LNCaP clone FGC (cell line): ENCODE data around the gene RXFP3.

Experiments used
- DNase-seq: peaks from one replicate; pipeline ENCODE4 v3.0.0-alpha.2; 2011; ENCODE audit warnings: low read depth
- H3K4me3 ChIP-seq: 2 replicates; pipeline ENCODE4 v1.5.1; 2011; ENCODE audit warnings: mild to moderate bottlenecking, low read depth, low read length, control low read depth
- TF ChIP-seq, protein P1 (sequence below): IDR thresholded peaks from 2 replicates; pipeline ENCODE4 v1.5.1; 2012; ENCODE audit warnings: mild to moderate bottlenecking; ENCODE audit not compliant: control insufficient read depth, insufficient read depth; ENCODE audit errors: extremely low read depth

Gene RXFP3

DNA sequence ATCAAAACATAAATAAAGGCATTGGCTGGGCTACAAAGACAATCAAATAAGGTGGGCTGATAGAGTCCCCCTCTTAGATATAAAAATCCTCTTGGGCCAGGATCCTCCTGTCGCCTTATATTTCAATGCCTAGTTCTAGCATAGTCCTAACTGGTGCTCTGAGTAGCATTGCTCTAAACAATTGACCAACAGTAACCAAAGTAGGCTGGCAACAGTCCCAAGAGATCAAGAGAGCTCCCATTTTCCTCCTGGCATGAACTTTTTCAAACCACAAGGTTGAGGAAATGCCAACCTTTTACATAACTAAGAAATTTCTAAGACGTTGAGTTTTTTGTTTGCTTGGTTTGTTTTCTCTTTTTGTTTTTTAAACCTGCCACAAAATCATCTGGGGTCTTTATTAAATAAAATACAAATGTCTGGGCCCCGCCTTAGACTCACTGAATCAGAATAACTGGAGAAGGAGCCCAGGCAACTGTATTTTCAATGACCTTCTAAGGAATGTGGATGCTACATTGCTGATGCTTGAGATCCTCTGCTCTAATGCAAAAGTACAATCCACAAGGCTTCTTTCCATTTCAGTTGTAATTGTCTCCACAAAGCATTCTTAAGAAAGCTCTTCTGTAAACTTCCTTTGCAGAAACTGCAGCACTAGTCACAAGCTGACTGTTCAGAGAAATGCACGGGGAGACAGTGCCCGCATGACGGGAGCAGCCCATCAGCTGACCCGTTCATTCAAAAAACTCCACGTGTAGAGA is 45.4 kb downstream of the RXFP3 start:
- DNase-seq, result no peak

DNA sequence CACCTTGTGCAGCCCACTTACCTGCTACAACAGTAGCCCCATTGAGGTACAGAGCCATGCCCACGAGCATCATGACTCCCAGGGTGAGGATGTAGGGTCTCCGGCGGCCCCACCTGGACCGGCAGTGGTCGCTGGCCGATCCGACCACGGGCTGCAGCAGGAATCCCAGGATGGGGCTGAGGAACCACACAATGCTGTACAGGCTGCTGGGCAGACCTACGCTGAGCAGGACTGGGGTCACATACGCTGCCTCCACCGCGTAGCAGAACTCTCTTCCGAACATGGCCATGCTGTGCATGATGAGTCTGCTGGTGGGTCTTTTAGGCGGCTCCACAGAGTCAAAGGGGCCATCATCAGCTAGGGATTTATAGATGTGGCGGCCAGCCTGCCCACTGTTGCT is 48.0 kb downstream of the RXFP3 start:
- no peak for DNase-seq
- TF ChIP-seq, protein P1, sequence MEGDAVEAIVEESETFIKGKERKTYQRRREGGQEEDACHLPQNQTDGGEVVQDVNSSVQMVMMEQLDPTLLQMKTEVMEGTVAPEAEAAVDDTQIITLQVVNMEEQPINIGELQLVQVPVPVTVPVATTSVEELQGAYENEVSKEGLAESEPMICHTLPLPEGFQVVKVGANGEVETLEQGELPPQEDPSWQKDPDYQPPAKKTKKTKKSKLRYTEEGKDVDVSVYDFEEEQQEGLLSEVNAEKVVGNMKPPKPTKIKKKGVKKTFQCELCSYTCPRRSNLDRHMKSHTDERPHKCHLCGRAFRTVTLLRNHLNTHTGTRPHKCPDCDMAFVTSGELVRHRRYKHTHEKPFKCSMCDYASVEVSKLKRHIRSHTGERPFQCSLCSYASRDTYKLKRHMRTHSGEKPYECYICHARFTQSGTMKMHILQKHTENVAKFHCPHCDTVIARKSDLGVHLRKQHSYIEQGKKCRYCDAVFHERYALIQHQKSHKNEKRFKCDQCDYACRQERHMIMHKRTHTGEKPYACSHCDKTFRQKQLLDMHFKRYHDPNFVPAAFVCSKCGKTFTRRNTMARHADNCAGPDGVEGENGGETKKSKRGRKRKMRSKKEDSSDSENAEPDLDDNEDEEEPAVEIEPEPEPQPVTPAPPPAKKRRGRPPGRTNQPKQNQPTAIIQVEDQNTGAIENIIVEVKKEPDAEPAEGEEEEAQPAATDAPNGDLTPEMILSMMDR, result no peak

More for the DNA sequence above, 45.4 kb downstream of the RXFP3 start:
- TF ChIP-seq, protein P1, result no peak
- H3K4me3 ChIP-seq, result no peak overlapping the region

DNA sequence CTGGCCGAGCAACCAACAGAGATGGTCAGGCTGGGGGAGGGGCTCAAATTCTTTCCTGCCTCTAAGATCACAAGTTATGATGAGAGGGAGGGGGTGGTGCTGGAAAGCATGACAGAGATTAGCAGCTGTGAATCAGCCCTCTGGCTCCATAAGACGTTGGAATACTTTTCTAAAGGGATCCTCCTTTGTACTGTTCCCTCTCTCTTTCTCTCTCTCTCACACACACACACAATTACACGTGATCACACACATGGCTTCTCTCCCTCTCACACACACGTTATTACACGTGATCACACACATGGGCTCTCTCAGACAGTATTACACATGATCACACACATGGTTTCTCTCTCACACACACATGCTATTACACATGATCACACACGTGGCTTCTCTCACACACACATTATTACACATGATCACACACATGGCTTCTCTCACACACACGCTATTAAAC is 48.5 kb downstream of the RXFP3 start, which contains the start of gene SLC45A2:
SLC45A2 (minus strand) TSS at position 23 of the 454 bp plus-strand sequence. CDS start 110 bp downstream, outside the sequence.
- no peak within 1 kb of the TSS for H3K4me3 ChIP-seq
- no peak for DNase-seq
- TF ChIP-seq, protein P1, result no peak

More for the DNA sequence above, 48.0 kb downstream of the RXFP3 start:
- no peak overlapping the region for H3K4me3 ChIP-seq

DNA sequence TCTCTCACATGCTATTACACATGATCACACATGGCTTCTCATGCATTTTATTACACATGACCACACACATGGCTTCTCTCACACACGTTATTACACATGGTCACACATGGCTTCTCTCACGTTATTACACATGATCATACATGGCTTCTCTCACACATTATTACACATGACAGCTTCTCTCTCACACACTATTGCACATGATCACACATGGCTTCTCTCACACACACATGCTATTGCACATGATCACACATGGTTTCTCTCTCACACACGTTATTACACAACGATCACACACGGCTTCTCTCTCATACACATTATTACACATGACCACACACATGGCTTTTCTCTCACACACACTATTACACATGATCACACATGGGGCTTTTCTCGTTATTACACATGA is 49.3 kb downstream of the RXFP3 start:
- TF ChIP-seq, protein P1, result no peak
- no peak overlapping the region for H3K4me3 ChIP-seq
- DNase-seq, result no peak
